KBM-7 (cell line): Measurements from ENCODE around the gene YWHAQ.
"Not testable (repeated sequence)": the region's sequence is repeated elsewhere in the genome, so short reads cannot be mapped to it uniquely, and the experiment has no call there.

Experiments used
- DNase-seq: peaks from one replicate; pipeline ENCODE4 v3.0.0-alpha.2; 2015
- in situ Hi-C: fragments of 300-500 bp; cut with MboI; formaldehyde crosslinking; loops from 2 replicates; pipeline ENCODE4 v1.14.3; 2020; ENCODE audit warnings: low sequenced_read_pairs, low pct_unique_long_range_greater_than_20kb, mixed read lengths

YWHAQ gene

GRCh38 chr2:9602412-9602811 is 28.4 kb downstream of the YWHAQ start:
- in situ Hi-C loops: no loop called here
- DNase-seq: no peak

GRCh38 chr2:9601397-9601796 is 29.4 kb downstream of the YWHAQ start:
- in situ Hi-C loops: no loop called here
- no peak for DNase-seq

GRCh38 chr2:9599430-9599829 is 31.4 kb downstream of the YWHAQ start:
- DNase-seq: no peak
- in situ Hi-C loops: no loop called here

- in situ Hi-C loops: no loop called here
- no peak for DNase-seq
These were observed 34.0 kb downstream of the YWHAQ start for GRCh38 chr2:9596621-9597311.

- no peak for DNase-seq
- in situ Hi-C loops: no loop called here
These were observed 35.1 kb downstream of the YWHAQ start for GRCh38 chr2:9595746-9596145.

DNA sequence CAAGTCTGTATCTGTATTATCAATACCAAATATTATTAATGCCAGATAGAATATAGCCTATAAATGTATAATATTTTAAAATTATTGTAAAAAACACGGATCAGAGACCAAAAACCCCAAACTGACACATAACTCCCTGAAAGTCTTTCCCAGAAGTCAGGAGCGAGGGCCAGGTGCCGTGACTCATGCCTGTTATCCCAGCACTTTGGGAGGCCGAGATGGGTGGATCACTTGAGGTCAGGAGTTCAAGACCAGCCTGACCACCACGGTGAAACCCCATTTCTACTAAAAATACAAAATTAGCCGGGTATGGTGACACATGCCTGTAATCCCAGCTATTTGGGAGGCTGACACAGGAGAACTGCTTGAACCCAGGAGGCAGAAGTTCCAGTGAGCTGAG is 35.5 kb downstream of the YWHAQ start:
- in situ Hi-C loops: not testable (repeated sequence)

GRCh38 chr2:9594366-9595054 is 36.3 kb downstream of the YWHAQ start:
- in situ Hi-C loops: no loop called here
- DNase-seq: no peak

More for the DNA sequence above, 35.5 kb downstream of the YWHAQ start:
- not testable (repeated sequence) for DNase-seq

GRCh38 chr2:9593925-9594324 is 36.9 kb downstream of the YWHAQ start:
- in situ Hi-C loops: no loop called here

DNA sequence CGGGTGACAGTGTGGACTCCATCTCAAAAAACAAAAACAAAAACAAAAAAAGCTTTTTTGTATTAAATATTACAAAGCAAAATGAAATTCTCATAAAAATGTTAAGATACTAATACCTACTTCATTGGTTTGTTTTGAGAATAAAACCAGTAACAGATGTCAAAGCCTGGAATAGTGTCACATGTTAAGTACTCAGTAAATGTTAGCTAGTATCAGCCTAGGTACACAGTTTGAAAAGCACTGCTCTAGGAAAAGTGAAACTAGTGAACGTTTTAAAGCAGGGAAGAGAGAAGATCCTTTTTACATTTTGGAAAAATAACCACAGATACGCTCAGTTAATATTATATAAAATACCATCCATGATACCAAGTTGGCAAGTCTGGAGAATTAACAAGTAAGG is 38.1 kb downstream of the YWHAQ start:
- in situ Hi-C loops: no loop called here
- DNase-seq: no peak

More at GRCh38 chr2:9593925-9594324, 36.9 kb downstream of the YWHAQ start:
- no peak for DNase-seq

GRCh38 chr2:9590641-9591040 is 40.2 kb downstream of the YWHAQ start:
- in situ Hi-C loops: no loop called here
- DNase-seq: no peak

GRCh38 chr2:9586465-9586864 is 44.3 kb downstream of the YWHAQ start:
- DNase-seq: no peak
- in situ Hi-C loops: no loop called here

DNA sequence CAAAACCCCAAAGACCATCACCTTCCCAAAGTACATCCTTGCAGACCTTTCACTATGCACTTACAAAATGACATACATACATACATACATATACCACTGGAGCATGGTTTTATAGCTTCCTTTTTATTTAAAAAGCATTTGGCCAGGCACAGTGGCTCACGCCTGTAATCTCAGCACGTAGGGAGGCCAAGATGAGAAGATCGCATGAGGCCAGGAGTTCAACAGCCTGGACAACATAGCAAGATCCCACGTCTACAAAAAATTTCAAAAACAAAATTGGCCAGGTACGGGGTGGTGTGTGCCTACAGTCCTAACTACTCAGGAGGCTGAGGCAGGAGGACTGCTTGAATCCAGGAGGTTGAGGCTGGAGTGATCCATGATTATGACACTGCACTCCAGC is 45.3 kb downstream of the YWHAQ start:
- no peak for DNase-seq
- in situ Hi-C loops: no loop called here

- DNase-seq, in situ Hi-C loops: not testable (repeated sequence)
These were observed 45.9 kb downstream of the YWHAQ start for GRCh38 chr2:9584902-9585301.

DNA sequence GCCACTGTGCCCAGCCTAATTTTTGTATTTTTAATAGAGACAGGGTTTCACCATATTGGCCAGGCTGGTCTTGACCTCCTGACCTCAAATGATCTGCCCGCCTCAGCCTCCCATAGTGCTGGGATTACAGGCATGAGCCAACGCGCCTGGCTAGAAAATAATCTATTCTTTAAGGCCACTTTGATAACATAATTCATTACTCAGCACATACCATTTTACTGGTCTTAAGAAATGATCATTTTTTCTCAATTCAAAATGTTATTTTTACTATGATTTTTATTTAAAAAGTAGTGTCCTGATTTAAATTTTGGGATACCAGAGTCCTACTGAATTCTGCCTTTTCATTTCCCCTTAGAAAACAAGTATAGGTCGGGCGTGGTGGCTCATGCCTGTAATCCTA is 48.2 kb downstream of the YWHAQ start:
- DNase-seq: no peak
- in situ Hi-C loops: no loop called here

DNA sequence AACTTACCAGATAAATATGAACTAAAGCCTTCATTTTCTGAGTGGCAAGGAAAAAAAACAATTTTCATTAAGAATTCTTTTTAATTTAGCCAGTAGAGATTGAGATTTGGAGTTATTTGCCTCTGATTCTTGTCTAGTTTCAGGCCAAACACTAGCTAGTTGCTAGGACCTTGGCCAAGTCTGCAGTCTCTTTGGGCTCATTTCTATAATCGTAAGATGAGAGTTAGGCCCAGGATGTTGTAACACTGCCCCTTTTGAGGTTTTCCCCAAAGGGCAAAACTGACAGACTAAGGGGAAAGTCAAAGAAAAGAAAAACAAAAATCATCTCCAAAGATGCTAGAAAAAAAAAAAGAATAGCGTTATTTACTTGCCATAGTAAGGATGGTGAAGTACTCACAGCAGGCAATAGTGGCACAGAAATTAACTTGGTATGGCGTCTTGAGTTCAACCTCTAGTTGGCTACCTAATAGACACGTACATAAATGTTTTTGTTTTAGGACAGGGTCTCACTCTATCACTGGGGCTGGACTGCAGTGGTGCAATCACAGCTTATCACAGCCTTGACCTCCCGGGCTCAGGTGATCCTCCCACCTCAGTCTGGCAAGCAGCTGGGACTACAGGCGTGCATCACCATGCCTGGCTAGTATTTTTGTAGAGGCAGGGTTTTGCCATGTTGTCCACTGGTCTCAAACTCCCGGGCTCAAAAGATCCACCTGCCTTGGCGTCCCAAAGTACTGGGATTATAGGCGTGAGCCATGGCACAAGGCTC is 52.1 kb downstream of the YWHAQ start:
- in situ Hi-C loops: no loop called here
- no peak for DNase-seq

- in situ Hi-C loops: no loop called here
- DNase-seq: no peak
These were observed 56.5 kb downstream of the YWHAQ start for GRCh38 chr2:9574331-9574730.

- in situ Hi-C loops: no loop called here
These were observed 57.0 kb downstream of the YWHAQ start for GRCh38 chr2:9573840-9574239.

GRCh38 chr2:9573013-9573720 is 57.6 kb downstream of the YWHAQ start:
- no peak for DNase-seq
- in situ Hi-C loops: no loop called here

More at GRCh38 chr2:9573840-9574239, 57.0 kb downstream of the YWHAQ start:
- DNase-seq: no peak

DNA sequence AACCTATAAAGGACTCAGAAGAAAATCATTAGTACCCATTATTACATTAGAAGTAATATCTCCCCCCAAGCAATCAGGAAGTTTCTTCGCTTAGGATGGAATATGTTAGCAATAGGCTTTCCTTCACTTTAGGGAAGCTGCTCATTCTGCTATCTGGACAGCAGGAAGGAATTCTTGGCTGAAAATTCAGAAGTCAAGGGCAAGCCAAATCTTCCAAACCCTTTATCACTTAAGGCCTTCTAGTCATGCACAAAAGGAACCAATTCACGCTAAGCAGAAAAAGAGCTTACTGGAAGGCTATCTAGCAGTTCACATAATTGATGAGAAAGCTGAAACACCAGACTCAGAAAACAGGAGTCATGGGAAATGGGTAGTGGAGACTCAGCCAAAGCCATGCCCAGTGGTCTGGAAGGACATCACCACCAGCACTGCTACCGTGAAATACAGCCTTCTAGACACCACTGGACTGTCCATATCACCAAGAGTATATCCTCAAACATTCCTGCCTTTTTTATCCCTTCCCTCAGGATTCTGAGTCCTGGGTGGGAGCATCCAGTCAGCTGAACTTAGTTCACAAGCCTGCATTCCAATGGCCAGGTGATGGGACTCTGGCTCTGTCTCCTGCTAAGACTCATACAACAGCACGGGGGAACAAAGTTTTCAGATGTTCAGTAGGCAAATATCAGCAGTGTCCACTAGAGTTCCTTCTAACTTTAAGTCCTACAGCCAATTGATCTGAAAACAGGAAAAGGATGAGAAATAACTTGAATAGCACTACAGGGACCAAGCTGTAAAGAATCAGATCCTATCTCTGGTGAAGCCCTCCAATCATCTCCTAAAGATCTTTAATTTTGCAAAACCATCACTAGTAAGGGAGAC is 60.4 kb downstream of the YWHAQ start:
- no peak for DNase-seq
- in situ Hi-C loops: no loop called here
